GM23338 (cell line): ENCODE data around the gene ERN1.

ENCODE experiments used
- EZH2 ChIP-seq: fragments of 200-600 bp; sonication (generic); IDR thresholded peaks from one replicate; pipeline ENCODE4 v1.8.0; 2017; ENCODE audit warnings: antibody characterized with exemption, mild to moderate bottlenecking, low read depth; ENCODE audit not compliant: unreplicated experiment
- EZH2phosphoT487 ChIP-seq: fragments of 200-600 bp; sonication (generic); IDR thresholded peaks from one replicate; pipeline ENCODE4 v1.8.1; 2018; ENCODE audit warnings: antibody characterized with exemption; ENCODE audit not compliant: unreplicated experiment
- JUNB ChIP-seq: IDR thresholded peaks from one replicate; pipeline ENCODE4 v1.6.1; 2016; ENCODE audit warnings: antibody characterized with exemption; ENCODE audit not compliant: unreplicated experiment
- POLR2AphosphoS5 ChIP-seq: IDR thresholded peaks from 2 replicates; pipeline ENCODE4 v1.6.1; 2016; ENCODE audit warnings: antibody characterized with exemption, low read depth
- STAT1 ChIP-seq: IDR thresholded peaks from one replicate; pipeline ENCODE4 v1.6.1; 2016; ENCODE audit warnings: antibody characterized with exemption; ENCODE audit not compliant: unreplicated experiment
- ZNF331 ChIP-seq: fragments of 250-450 bp; sonication (Bioruptor Pico); IDR thresholded peaks from 2 replicates; pipeline ENCODE4 v1.5.0; 2020; ENCODE audit warnings: low read depth, mild to moderate bottlenecking, moderate library complexity
- TF ChIP-seq, protein P1 (sequence below), 2 experiments: fragments of 200-600 bp in 1 of 2; sonication (generic) in 1 of 2; conservative IDR thresholded peaks; 2 replicates each; pipeline versions ENCODE4 v1.5.1 to v1.6.1; 2016 to 2017; ENCODE audit warnings: antibody characterized with exemption in 2 of 2, low read depth in 2 of 2, mild to moderate bottlenecking in 2 of 2, moderate library complexity in 1 of 2

- no peak for TF ChIP-seq POLR2AphosphoS5
- TF ChIP-seq, protein P1, sequence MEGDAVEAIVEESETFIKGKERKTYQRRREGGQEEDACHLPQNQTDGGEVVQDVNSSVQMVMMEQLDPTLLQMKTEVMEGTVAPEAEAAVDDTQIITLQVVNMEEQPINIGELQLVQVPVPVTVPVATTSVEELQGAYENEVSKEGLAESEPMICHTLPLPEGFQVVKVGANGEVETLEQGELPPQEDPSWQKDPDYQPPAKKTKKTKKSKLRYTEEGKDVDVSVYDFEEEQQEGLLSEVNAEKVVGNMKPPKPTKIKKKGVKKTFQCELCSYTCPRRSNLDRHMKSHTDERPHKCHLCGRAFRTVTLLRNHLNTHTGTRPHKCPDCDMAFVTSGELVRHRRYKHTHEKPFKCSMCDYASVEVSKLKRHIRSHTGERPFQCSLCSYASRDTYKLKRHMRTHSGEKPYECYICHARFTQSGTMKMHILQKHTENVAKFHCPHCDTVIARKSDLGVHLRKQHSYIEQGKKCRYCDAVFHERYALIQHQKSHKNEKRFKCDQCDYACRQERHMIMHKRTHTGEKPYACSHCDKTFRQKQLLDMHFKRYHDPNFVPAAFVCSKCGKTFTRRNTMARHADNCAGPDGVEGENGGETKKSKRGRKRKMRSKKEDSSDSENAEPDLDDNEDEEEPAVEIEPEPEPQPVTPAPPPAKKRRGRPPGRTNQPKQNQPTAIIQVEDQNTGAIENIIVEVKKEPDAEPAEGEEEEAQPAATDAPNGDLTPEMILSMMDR (conservative IDR thresholded peaks at IDR 0.05; ENCODE audit: low read depth in 2 of 2) = no peak
- TF ChIP-seq EZH2 = no peak
- TF ChIP-seq EZH2phosphoT487 = no peak
- TF ChIP-seq STAT1 = no peak
- no peak for TF ChIP-seq JUNB
- no peak for TF ChIP-seq ZNF331 (CRISPR knock-in tag)
Measured at GRCh38 chr17:64040206-64040605, 89.7 kb downstream of the ERN1 start.
